Measurements from ENCODE around the gene PRKAR1B. TPM values are rescaled to one million over a fixed set of nuclear protein-coding genes. Genes with fewer than 3 reads are reported as not detected.

The PRKAR1B gene
- total and polyA plus RNA-seq, 2 donors, result 13.7 to 15.4 TPM

GRCh38 chr7:577741-578370, 149.2 kb downstream of the PRKAR1B start:
- Histone ChIP-seq H3K9me3 (ENCODE audit: control insufficient read depth in 2 of 2, insufficient read depth in 1 of 2, low read length in 1 of 2) (peaks cover 0 to 6% of the 10 kb centered on the region in 2 donors), H3K36me3 (ENCODE audit: control insufficient read depth in 2 of 2, insufficient read depth in 2 of 2, low read length in 1 of 2) (peaks cover 4 to 12% of the 10 kb centered on the region in 2 donors)

GRCh38 chr7:577278-577665, 149.8 kb downstream of the PRKAR1B start:
- no peak overlapping the region for H3K27ac ChIP-seq (ENCODE audit: low read depth in 1 of 2, low read length in 1 of 2)
- 98% methylated on average over 22 of the region's 22 CpGs for WGBS
- no peaks in the 10 kb centered on the region for H3K27me3 ChIP-seq (ENCODE audit: control insufficient read depth in 2 of 2, insufficient read depth in 1 of 2, low read length in 1 of 2)
- no peak overlapping the region for H3K4me3 ChIP-seq (ENCODE audit: low read length in 2 of 2)
- no peak for DNase-seq (ENCODE audit: low read depth in 6 of 9, low spot score in 9 of 9)
- peaks cover 0 to 4% of the 10 kb centered on the region in 2 donors for H3K4me1 ChIP-seq (ENCODE audit: control insufficient read depth in 2 of 2, insufficient read depth in 2 of 2, low read length in 2 of 2)
- peaks cover 4 to 12% of the 10 kb centered on the region in 2 donors for H3K36me3 ChIP-seq (ENCODE audit: control insufficient read depth in 2 of 2, insufficient read depth in 2 of 2, low read length in 1 of 2)
- H3K9me3 ChIP-seq (ENCODE audit: control insufficient read depth in 2 of 2, insufficient read depth in 1 of 2, low read length in 1 of 2), result peaks cover 0 to 6% of the 10 kb centered on the region in 2 donors

More at GRCh38 chr7:577741-578370, 149.2 kb downstream of the PRKAR1B start:
- no peaks in the 10 kb centered on the region for H3K27me3 ChIP-seq (ENCODE audit: control insufficient read depth in 2 of 2, insufficient read depth in 1 of 2, low read length in 1 of 2)
- no peaks in the 10 kb centered on the region for H3K4me1 ChIP-seq (ENCODE audit: control insufficient read depth in 2 of 2, insufficient read depth in 2 of 2, low read length in 2 of 2)
- WGBS, result 98% methylated on average over 30 of the region's 30 CpGs
- H3K27ac ChIP-seq (ENCODE audit: low read depth in 1 of 2, low read length in 1 of 2), result no peak overlapping the region
- no peak for DNase-seq (ENCODE audit: low read depth in 6 of 9, low spot score in 9 of 9)
- H3K4me3 ChIP-seq (ENCODE audit: low read length in 2 of 2), result no peak overlapping the region

- Histone ChIP-seq H3K4me1 (ENCODE audit: control insufficient read depth in 2 of 2, insufficient read depth in 2 of 2, low read length in 2 of 2) (peaks cover 0 to 4% of the 10 kb centered on the region in 2 donors), H3K27ac (ENCODE audit: low read depth in 1 of 2, low read length in 1 of 2) (no peak overlapping the region), H3K9me3 (ENCODE audit: control insufficient read depth in 2 of 2, insufficient read depth in 1 of 2, low read length in 1 of 2) (peaks cover 0 to 6% of the 10 kb centered on the region in 2 donors), H3K36me3 (ENCODE audit: control insufficient read depth in 2 of 2, insufficient read depth in 2 of 2, low read length in 1 of 2) (peaks cover 4 to 12% of the 10 kb centered on the region in 2 donors), H3K4me3 (ENCODE audit: low read length in 2 of 2) (no peak overlapping the region), H3K27me3 (ENCODE audit: control insufficient read depth in 2 of 2, insufficient read depth in 1 of 2, low read length in 1 of 2) (no peaks in the 10 kb centered on the region)
- DNase-seq (ENCODE audit: low read depth in 6 of 9, low spot score in 9 of 9), result no peak
- WGBS, result 95% methylated on average over 37 of the region's 37 CpGs
These were observed 150.4 kb downstream of the PRKAR1B start for GRCh38 chr7:576524-577277.

GRCh38 chr7:575425-576366, 151.4 kb downstream of the PRKAR1B start:
- peaks cover 0 to 6% of the 10 kb centered on the region in 2 donors for H3K9me3 ChIP-seq (ENCODE audit: control insufficient read depth in 2 of 2, insufficient read depth in 1 of 2, low read length in 1 of 2)
- no peak overlapping the region for H3K27ac ChIP-seq (ENCODE audit: low read depth in 1 of 2, low read length in 1 of 2)
- WGBS, result 97% methylated on average over 33 of the region's 33 CpGs
- no peak for DNase-seq (ENCODE audit: low read depth in 6 of 9, low spot score in 9 of 9)
- H3K4me1 ChIP-seq (ENCODE audit: control insufficient read depth in 2 of 2, insufficient read depth in 2 of 2, low read length in 2 of 2), result peaks cover 0 to 4% of the 10 kb centered on the region in 2 donors
- no peaks in the 10 kb centered on the region for H3K27me3 ChIP-seq (ENCODE audit: control insufficient read depth in 2 of 2, insufficient read depth in 1 of 2, low read length in 1 of 2)
- H3K4me3 ChIP-seq (ENCODE audit: low read length in 2 of 2), result no peak overlapping the region
- peaks cover 4 to 12% of the 10 kb centered on the region in 2 donors for H3K36me3 ChIP-seq (ENCODE audit: control insufficient read depth in 2 of 2, insufficient read depth in 2 of 2, low read length in 1 of 2)

- no peaks in the 10 kb centered on the region for H3K27me3 ChIP-seq (ENCODE audit: control insufficient read depth in 2 of 2, insufficient read depth in 1 of 2, low read length in 1 of 2)
- H3K9me3 ChIP-seq (ENCODE audit: control insufficient read depth in 2 of 2, insufficient read depth in 1 of 2, low read length in 1 of 2), result peaks cover 0 to 6% of the 10 kb centered on the region in 2 donors
- H3K4me1 ChIP-seq (ENCODE audit: control insufficient read depth in 2 of 2, insufficient read depth in 2 of 2, low read length in 2 of 2), result peaks cover 0 to 4% of the 10 kb centered on the region in 2 donors
- no peak overlapping the region for H3K27ac ChIP-seq (ENCODE audit: low read depth in 1 of 2, low read length in 1 of 2)
- 97% methylated on average over 23 of the region's 23 CpGs for WGBS
- H3K4me3 ChIP-seq (ENCODE audit: low read length in 2 of 2), result no peak overlapping the region
- DNase-seq (ENCODE audit: low read depth in 6 of 9, low spot score in 9 of 9), result no peak
- peaks cover 4 to 12% of the 10 kb centered on the region in 2 donors for H3K36me3 ChIP-seq (ENCODE audit: control insufficient read depth in 2 of 2, insufficient read depth in 2 of 2, low read length in 1 of 2)
These were observed 152.3 kb downstream of the PRKAR1B start for GRCh38 chr7:574661-575395.

GRCh38 chr7:573933-574381, 153.1 kb downstream of the PRKAR1B start:
- Histone ChIP-seq H3K36me3 (ENCODE audit: control insufficient read depth in 2 of 2, insufficient read depth in 2 of 2, low read length in 1 of 2) (peaks cover 4 to 12% of the 10 kb centered on the region in 2 donors), H3K4me1 (ENCODE audit: control insufficient read depth in 2 of 2, insufficient read depth in 2 of 2, low read length in 2 of 2) (peaks cover 0 to 4% of the 10 kb centered on the region in 2 donors)

GRCh38 chr7:573269-573932, 153.7 kb downstream of the PRKAR1B start:
- Histone ChIP-seq H3K4me1 (ENCODE audit: control insufficient read depth in 2 of 2, insufficient read depth in 2 of 2, low read length in 2 of 2) (peaks cover 0 to 4% of the 10 kb centered on the region in 2 donors), H3K27ac (ENCODE audit: low read depth in 1 of 2, low read length in 1 of 2) (no peak overlapping the region), H3K36me3 (ENCODE audit: control insufficient read depth in 2 of 2, insufficient read depth in 2 of 2, low read length in 1 of 2) (peaks cover 4 to 12% of the 10 kb centered on the region in 2 donors), H3K27me3 (ENCODE audit: control insufficient read depth in 2 of 2, insufficient read depth in 1 of 2, low read length in 1 of 2) (no peaks in the 10 kb centered on the region), H3K4me3 (ENCODE audit: low read length in 2 of 2) (no peak overlapping the region), H3K9me3 (ENCODE audit: control insufficient read depth in 2 of 2, insufficient read depth in 1 of 2, low read length in 1 of 2) (peaks cover 0 to 6% of the 10 kb centered on the region in 2 donors)
- WGBS, result 94% methylated on average over 36 of the region's 36 CpGs
- no peak for DNase-seq (ENCODE audit: low read depth in 6 of 9, low spot score in 9 of 9)

More at GRCh38 chr7:573933-574381, 153.1 kb downstream of the PRKAR1B start:
- 97% methylated on average over 23 of the region's 23 CpGs for WGBS
- DNase-seq (ENCODE audit: low read depth in 6 of 9, low spot score in 9 of 9), result no peak
- H3K27me3 ChIP-seq (ENCODE audit: control insufficient read depth in 2 of 2, insufficient read depth in 1 of 2, low read length in 1 of 2), result no peaks in the 10 kb centered on the region
- peaks cover 0 to 6% of the 10 kb centered on the region in 2 donors for H3K9me3 ChIP-seq (ENCODE audit: control insufficient read depth in 2 of 2, insufficient read depth in 1 of 2, low read length in 1 of 2)
- H3K27ac ChIP-seq (ENCODE audit: low read depth in 1 of 2, low read length in 1 of 2), result no peak overlapping the region
- no peak overlapping the region for H3K4me3 ChIP-seq (ENCODE audit: low read length in 2 of 2)
